ENCODE results near the gene DCLK3.

DCLK3 gene

GRCh38 chr3:36764704-36765038, 318 bp upstream of the DCLK3 start:
- no peak for DNase-seq (ENCODE audit: low read depth)

DNA sequence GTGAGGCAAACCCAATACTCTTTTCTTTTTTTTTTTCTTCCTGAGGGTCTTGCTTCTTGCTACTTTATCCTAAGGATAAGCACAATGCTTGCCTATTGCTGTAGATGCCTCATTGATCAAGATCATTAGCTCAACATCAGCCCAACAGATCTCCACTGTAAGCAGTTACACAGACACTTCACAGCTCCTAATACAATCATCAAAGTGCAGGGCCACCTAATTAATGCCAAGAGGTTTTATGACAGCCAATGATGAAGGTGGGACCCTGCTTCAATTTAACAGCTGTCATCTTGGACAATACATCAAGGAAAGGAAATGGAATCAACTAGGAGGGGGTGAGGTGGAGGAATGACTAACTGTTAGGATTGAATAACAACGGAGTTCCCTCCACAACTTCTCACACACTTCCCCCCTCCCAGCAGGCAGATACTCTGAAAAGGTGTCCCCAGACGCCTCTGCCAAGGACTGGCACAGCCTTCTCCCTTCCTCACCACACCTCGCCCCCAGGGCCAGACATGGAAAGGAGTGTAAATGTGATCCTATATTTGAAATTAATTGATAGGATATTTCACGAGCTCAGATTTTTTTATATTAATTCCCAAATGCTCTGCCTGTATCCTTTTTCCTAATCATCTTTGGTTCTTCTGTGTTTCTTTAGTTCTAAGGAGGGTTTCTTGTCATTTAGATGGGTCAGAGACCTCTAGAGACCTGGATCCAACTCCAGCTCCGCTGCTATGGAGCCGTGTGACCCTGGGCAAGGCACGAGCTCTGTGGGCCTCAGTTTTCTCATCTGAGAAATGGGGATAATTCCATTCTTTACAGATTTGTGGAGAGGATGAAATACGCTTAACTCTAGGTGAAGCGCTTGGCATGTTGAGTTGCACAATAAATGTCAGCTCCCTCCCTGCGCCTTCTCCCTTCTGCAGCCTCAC, 1.2 kb downstream of the DCLK3 start:
- DNase-seq (ENCODE audit: low read depth), result no peak

GRCh38 chr3:36761779-36762178, 2.6 kb downstream of the DCLK3 start:
- DNase-seq (ENCODE audit: low read depth), result no peak

DNA sequence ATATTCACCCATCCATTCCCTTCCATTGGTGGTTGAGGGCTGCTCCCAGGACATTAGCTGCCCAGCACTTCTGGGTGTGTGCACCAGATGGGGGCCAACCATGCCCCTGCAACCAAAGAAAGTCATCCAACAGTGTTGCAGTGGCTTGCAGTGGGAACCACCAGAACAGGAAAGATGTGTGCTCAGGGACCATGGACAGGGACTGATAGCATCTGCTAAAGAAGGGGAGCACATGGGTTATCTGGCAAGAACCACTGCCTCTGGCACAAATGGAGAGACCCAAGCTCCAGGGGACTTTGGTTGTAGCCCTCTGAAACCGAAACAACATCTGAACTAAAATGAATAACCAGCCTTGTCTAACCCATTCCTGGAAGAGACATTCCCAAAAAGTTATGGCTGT, 8.1 kb downstream of the DCLK3 start:
- no peak for DNase-seq (ENCODE audit: low read depth)

DNA sequence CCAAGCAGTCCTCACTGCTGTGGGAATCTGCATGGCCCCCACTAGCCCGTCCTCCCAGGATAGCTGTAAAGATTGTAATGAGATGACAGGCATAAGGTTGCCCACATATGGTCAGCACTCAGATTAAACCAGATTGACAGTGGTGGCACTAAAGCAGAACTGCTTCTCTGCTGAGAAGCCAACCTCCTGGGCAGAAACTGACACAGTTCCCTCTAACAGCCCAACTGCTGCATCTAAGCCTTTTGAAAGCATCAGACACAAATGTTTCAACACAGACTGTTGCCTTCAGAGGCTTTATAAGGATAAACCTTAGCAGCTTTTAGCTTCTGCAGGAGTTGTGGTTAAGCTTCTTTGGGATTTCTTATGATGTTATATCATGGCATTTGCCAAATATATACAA, 13.0 kb downstream of the DCLK3 start:
- DNase-seq (ENCODE audit: low read depth), result no peak

- no peak for DNase-seq (ENCODE audit: low read depth)
Observed at GRCh38 chr3:36750737-36751136, 13.6 kb downstream of the DCLK3 start.

GRCh38 chr3:36744763-36745162, 19.6 kb downstream of the DCLK3 start:
- no peak for DNase-seq (ENCODE audit: low read depth)

DNA sequence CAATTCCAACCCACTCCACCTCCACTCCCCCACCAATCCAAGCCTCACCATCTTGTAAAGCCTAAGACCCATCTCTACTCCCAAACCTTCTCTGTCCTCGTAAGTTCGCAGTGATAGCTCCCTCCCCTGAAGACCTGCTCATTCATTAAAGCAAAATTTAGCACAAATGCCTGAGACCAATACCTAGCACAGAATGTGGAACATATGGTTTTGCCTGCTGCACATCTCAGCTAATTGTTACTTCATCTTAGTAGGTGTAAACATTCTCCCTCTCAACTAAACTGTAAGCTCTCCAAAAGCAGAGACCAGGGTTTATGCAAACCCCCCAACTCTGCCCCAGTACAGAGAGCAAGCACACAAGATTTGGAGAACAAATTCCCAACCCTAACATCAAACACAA, 20.5 kb downstream of the DCLK3 start:
- no peak for DNase-seq (ENCODE audit: low read depth)

GRCh38 chr3:36741285-36741684, 23.1 kb downstream of the DCLK3 start:
- no peak for DNase-seq (ENCODE audit: low read depth)

DNA sequence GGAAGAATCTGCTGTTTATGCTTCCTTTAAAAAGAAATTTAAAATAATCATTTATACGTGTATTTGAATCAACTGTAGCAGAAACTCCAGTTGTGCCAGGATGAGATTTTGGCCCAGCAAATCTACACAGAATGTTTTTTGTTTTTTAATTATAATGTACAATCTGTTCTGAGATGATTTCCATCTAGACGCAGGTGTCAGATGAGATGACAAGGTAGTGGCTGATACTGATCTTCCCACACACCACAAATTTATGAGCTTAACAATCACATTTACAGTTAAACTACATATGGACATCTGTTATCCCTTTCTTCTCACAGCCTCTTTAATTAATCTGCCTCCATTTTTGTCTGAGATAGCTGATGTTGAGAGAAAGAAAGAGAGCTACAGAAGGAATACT, 23.6 kb downstream of the DCLK3 start:
- no peak for DNase-seq (ENCODE audit: low read depth)

- no peak for DNase-seq (ENCODE audit: low read depth)
Observed at GRCh38 chr3:36738702-36739101, 25.7 kb downstream of the DCLK3 start.

DNA sequence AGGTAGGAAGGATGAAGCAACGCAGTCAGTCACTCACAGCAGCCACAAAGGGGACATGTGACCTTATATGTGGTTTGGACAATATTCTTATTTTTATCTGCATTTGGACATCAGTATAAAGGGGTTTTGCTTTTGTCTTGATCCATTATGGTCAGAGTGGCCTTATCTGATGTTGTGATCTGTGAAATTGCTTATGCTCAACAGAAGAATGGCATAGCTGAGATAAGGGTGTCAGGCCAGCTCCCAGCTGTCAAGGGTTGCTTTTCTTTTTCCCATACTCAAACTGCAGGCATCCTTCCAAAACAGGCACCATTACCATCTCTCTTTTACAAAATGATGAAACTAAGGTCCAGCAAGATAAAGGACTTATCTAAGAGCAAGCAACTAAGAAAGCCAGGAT, 28.1 kb downstream of the DCLK3 start:
- no peak for DNase-seq (ENCODE audit: low read depth)

- no peak for DNase-seq (ENCODE audit: low read depth)
Observed at GRCh38 chr3:36734742-36735141, 29.6 kb downstream of the DCLK3 start.

GRCh38 chr3:36733723-36734122, 30.6 kb downstream of the DCLK3 start:
- no peak for DNase-seq (ENCODE audit: low read depth)

DNA sequence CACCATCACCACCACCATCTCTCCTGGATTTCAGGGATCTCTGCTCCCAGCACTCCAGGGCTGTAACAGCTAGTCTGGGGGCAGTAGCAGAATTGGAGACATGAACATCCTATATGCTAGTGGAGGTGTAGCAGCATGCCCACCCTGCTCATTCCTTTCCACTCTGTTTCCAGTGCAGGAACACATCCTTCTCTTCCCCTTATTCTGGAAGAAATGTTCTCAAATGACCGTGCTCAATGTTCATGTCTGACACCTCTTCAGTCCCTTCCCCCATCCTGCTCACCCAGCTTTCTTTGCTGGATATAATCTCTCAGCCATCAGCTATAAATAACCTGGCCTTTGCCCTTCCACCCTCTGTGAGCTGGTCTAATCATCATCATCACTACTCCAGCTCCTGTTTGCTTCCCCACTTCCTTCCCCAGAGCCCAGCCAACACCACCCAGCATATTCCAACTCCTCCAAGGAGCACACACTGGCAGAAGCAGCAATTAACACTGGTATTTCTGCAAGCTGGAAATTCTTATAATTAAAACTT, 31.1 kb downstream of the DCLK3 start:
- no peak for DNase-seq (ENCODE audit: low read depth)

GRCh38 chr3:36730966-36731365, 33.4 kb downstream of the DCLK3 start:
- no peak for DNase-seq (ENCODE audit: low read depth)

DNA sequence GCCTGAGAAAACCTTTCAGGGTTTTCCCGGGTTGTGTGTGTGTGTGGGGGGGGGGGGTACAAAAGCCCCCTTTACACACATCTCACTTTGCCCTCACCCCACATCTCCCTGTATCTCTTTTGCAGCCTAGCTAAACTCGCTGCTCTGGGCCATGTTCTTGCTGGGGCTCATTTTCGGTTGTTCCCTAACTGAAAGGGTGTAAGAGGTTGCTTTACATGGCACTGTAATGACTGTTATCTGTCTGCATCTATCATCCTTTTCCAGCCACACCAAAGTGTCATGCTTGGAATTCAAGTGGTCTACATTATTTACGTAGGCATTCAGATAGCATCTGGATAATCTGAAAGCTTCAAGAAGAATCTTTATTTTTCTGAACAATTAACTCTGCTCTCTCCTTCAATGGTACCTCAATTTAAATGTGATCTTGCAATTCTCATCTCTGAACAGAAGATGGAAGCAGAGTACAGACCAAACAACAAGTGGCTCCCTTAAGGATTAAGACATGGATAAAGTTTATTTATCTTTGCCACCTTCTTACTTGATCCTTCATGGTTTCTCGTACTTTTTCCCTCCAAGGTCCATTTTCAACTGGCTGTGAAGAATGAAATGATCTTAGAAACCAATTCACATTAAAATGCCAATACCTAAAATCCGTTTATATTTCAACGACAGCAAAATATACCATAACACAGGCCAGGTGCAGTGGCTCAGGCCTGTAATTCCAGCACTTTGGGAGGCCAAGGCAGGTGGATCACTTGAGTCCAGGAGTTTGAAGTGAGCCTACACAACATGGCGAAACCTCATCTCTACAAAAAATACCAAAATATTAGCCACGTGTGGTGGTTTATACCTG, 34.9 kb downstream of the DCLK3 start:
- DNase-seq (ENCODE audit: low read depth), result no peak

DNA sequence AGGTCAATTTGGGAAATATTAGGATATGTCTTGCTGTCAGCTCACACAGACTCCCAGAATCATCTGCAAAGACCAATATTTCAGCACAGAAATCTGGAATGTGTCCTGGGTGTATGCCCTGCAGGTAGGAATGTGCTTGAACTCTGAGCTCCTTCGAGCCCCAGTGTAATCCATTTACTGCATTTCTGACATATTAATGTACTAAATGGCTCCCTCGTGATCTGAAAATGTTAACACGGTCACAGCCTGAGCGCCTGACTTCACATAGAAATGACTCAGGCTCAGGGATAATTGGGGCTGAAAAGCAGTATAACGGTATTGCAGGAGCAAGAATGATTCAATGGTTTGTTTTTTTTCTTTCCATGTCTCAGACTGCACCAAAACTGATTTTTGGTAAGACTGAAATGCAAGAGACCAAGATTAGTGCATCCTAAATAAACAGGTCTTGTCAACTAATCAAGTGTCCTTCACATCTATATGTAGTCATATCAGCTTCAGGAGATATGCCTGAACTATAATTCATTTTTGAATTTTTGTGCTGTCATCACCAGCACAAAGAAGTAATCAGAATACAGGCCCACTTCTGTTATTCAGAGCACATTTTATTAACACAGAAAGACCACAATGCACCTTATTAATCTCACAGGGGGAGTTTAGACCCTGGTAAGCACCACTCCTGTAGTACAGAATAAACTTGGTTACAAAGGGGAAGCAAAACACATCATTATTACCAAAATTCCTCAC, 49.8 kb downstream of the DCLK3 start:
- no peak for DNase-seq (ENCODE audit: low read depth)

DNA sequence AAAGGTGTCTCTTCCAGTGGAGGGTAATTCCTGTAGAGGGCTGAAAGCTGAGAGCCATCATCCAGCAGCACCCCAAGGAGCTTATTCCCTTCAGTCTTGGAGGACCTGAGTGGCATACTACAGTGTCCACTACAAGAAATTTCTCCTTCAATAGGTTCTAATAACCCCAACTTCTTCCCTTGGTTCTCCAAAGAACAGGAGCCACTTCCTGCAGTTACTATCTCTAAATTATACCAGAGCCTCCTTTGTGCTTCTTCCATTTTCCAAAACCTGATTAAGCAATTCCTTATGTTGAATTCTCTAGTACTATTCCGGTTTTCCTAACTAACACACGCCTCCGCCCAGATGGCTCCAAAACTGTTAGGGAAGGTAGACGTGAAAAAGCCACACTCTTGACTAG, 50.4 kb downstream of the DCLK3 start:
- DNase-seq (ENCODE audit: low read depth), result no peak

DNA sequence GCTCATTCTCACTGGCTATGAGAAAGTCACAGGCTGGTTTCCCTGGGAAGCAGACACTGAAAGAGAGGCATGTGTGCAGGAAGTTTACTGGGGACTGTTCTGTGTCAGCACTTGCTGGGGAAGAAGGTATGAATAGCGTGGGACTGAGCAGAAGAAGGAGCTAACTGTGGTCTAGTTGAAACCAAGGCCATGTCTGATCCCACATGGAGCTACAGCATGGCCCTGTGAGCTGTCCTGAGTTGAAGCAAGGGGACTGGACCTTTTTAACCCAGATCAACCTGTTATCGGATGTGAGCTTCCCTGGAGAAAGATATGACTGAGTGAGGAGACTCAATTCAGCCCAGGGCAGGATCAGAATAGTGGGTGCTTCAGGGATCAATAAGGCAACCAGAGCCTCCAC, 53.7 kb downstream of the DCLK3 start:
- DNase-seq (ENCODE audit: low read depth), result no peak

DNA sequence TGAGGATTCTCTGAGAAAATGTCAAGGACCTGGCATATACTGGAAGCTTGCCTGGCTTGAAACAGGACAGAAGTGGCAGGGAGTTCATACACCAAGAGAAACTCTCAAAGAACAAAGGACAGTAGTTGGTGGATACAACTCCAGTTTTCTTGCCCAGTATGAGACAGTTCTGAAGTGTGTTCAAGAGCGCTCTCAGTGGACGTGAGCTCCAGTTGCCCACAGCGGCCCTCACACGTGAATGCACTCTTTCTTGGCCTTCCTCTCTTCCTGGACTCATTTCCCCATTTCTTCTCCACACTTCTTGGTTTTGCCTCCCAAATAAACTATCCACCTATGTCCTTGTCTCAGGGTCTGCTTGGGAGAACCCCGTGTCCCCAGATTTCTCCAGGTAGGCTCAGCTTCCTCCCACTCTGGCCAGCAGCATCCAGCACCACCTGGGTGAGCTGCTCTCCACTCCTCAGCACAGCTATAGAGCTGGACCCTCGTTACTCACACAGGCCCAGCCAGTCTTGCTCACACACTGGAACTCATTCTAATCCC, 54.5 kb downstream of the DCLK3 start:
- DNase-seq (ENCODE audit: low read depth), result no peak

DNA sequence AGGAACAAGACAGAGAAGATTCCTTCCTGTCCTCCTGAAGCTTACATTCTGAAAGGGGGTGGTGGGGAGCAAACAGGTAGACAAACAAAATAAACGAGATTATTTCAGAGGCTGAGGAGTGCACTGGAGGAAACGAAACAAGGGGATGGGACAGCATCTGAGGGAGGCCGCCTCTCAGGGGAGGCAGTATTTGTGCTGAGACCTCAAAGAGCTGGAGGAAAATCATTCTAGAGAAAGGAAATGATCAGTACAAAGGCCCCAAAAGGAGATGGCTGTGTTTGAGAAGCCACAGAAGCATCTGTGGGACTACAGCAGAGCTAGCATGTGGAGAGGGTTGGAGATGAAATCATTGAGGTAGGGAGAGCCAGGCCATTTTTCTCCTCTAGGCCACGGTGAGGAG, 55.1 kb downstream of the DCLK3 start:
- no peak for DNase-seq (ENCODE audit: low read depth)
